ENCODE data around the gene CARD9. TPM values are rescaled to one million over a fixed set of nuclear protein-coding genes. Genes with fewer than 3 reads are reported as not detected.

The CARD9 gene
- total RNA-seq, 1 donor from 2014 or later, result 1.9 TPM

- DNase-seq (ENCODE audit: low spot score), result no peak
- no peak for TF ChIP-seq CTCF (IDR thresholded peaks at IDR 0.05)
- H3K36me3 Mint-ChIP-seq (ENCODE audit: low read depth), result peaks cover 27% of the 10 kb centered on the region
- no peaks in the 10 kb centered on the region for H3K4me1 Mint-ChIP-seq (ENCODE audit: low read depth)
- no peak overlapping the region for H3K27ac Mint-ChIP-seq (ENCODE audit: unreplicated experiment)
- H3K9me3 Mint-ChIP-seq (ENCODE audit: low read depth), result no peaks in the 10 kb centered on the region
- no peaks in the 10 kb centered on the region for H3K27me3 Mint-ChIP-seq (ENCODE audit: low read depth)
- no peak overlapping the region for H3K4me3 Mint-ChIP-seq (ENCODE audit: unreplicated experiment)
Observed at GRCh38 chr9:136391737-136392537, 18.5 kb upstream of the CARD9 start.

- no peak for DNase-seq (ENCODE audit: low spot score)
- Mint-ChIP-seq H3K27ac (ENCODE audit: unreplicated experiment) (no peak overlapping the region), H3K36me3 (ENCODE audit: low read depth) (peaks cover 29% of the 10 kb centered on the region), H3K4me1 (ENCODE audit: low read depth) (no peaks in the 10 kb centered on the region), H3K27me3 (ENCODE audit: low read depth) (no peaks in the 10 kb centered on the region), H3K9me3 (ENCODE audit: low read depth) (no peaks in the 10 kb centered on the region), H3K4me3 (ENCODE audit: unreplicated experiment) (no peak overlapping the region)
- TF ChIP-seq CTCF (IDR thresholded peaks at IDR 0.05), result no peak
Observed at GRCh38 chr9:136389396-136389795, 15.9 kb upstream of the CARD9 start.

- no peaks in the 10 kb centered on the region for H3K27me3 Mint-ChIP-seq (ENCODE audit: low read depth)
- no peak for TF ChIP-seq CTCF (IDR thresholded peaks at IDR 0.05)
- no peak for DNase-seq (ENCODE audit: low spot score)
Observed at GRCh38 chr9:136387217-136387616, 13.7 kb upstream of the CARD9 start.

GRCh38 chr9:136386018-136386417 lies 12.5 kb upstream of the CARD9 start:
- Mint-ChIP-seq H3K4me3 (ENCODE audit: unreplicated experiment) (no peak overlapping the region), H3K4me1 (ENCODE audit: low read depth) (no peaks in the 10 kb centered on the region), H3K27ac (ENCODE audit: unreplicated experiment) (no peak overlapping the region), H3K36me3 (ENCODE audit: low read depth) (peaks cover 25% of the 10 kb centered on the region), H3K9me3 (ENCODE audit: low read depth) (no peaks in the 10 kb centered on the region), H3K27me3 (ENCODE audit: low read depth) (no peaks in the 10 kb centered on the region)
- DNase-seq (ENCODE audit: low spot score), result no peak
- no peak for TF ChIP-seq CTCF (IDR thresholded peaks at IDR 0.05)

More at GRCh38 chr9:136387217-136387616, 13.7 kb upstream of the CARD9 start:
- Mint-ChIP-seq H3K4me3 (ENCODE audit: unreplicated experiment) (no peak overlapping the region), H3K36me3 (ENCODE audit: low read depth) (peaks cover 33% of the 10 kb centered on the region), H3K9me3 (ENCODE audit: low read depth) (no peaks in the 10 kb centered on the region), H3K27ac (ENCODE audit: unreplicated experiment) (no peak overlapping the region), H3K4me1 (ENCODE audit: low read depth) (no peaks in the 10 kb centered on the region)

- no peaks in the 10 kb centered on the region for H3K27me3 Mint-ChIP-seq (ENCODE audit: low read depth)
Observed at GRCh38 chr9:136385015-136385414, 11.5 kb upstream of the CARD9 start.

More at GRCh38 chr9:136385015-136385414, 11.5 kb upstream of the CARD9 start:
- DNase-seq (ENCODE audit: low spot score), result no peak
- Mint-ChIP-seq H3K9me3 (ENCODE audit: low read depth) (no peaks in the 10 kb centered on the region), H3K27ac (ENCODE audit: unreplicated experiment) (no peak overlapping the region), H3K4me3 (ENCODE audit: unreplicated experiment) (no peak overlapping the region), H3K36me3 (ENCODE audit: low read depth) (peaks cover 25% of the 10 kb centered on the region), H3K4me1 (ENCODE audit: low read depth) (no peaks in the 10 kb centered on the region)
- TF ChIP-seq CTCF (IDR thresholded peaks at IDR 0.05), result no peak

Data from chondrocyte (in vitro differentiated cells).